Body of pancreas (tissue), 4 donors: Measurements from ENCODE around the gene ABHD18. TPM values are rescaled to one million over a fixed set of nuclear protein-coding genes. Genes with fewer than 3 reads are reported as not detected.
A peak's percentile ranks its signal among the peaks of the same experiment; 100 is the strongest.
"Not testable (repeated sequence)": the region's sequence is repeated elsewhere in the genome, so short reads cannot be mapped to it uniquely, and the experiment has no call there.

Experiments used
- ATAC-seq: fragments of 150-250 bp; one replicate; pipeline ENCODE4 v1.9.1; 2016
- DNase-seq, 4 donors: peaks; one replicate each; pipeline ENCODE4 v3.0.0-alpha.2; 2019
- H3K27ac ChIP-seq, 4 donors: fragments of 200-600 bp; sonication (generic); 1 replicate in 3 of 4; 2 replicates in 1 of 4; pipeline versions ENCODE4 v1.5.1 to v1.6.1; 2016 to 2019; ENCODE audit warnings: mild to moderate bottlenecking in 1 of 4, mixed read lengths in 1 of 4, moderate library complexity in 1 of 4
- H3K27me3 ChIP-seq, 2 donors: fragments of 200-600 bp; sonication (generic); one replicate each; pipeline ENCODE4 v1.6.0; 2016; ENCODE audit warnings: mild to moderate bottlenecking in 1 of 2
- H3K36me3 ChIP-seq, 2 donors: fragments of 200-600 bp; sonication (generic); replicated peaks in 1 of 2; 2 replicates each; pipeline ENCODE4 v1.5.1; 2016; ENCODE audit warnings: low read depth in 2 of 2; ENCODE audit not compliant: insufficient read depth in 1 of 2
- H3K4me1 ChIP-seq: fragments of 200-600 bp; sonication (generic); one replicate; pipeline ENCODE4 v1.6.0; 2016
- H3K4me3 ChIP-seq, 2 donors: fragments of 200-600 bp; sonication (generic); 1 replicate in 1 of 2; 2 replicates in 1 of 2; pipeline ENCODE4 v1.5.1; 2016 to 2019
- H3K9me3 ChIP-seq, 3 donors: fragments of 200-600 bp; sonication (generic); 1 replicate in 2 of 3; 2 replicates in 1 of 3; pipeline ENCODE4 v1.5.1; 2016
- POLR2A ChIP-seq, 3 donors: fragments of 450-650 bp; IDR thresholded peaks; one replicate each; pipeline ENCODE4 v1.6.1; 2016; ENCODE audit warnings: antibody characterized with exemption in 3 of 3, mild to moderate bottlenecking in 2 of 3
- WGBS, 2 donors: methylation state at CpG; one replicate each; pipeline ENCODE4 v1.1.5; 2017; 5-methylcytosine and 5-hydroxymethylcytosine counted together
- intact Hi-C: fragments of 100-400 bp; cut with DNase I; formaldehyde crosslinking; loops from one replicate; pipeline ENCODE4 v1.15.1; 2023
- total RNA-seq, 2 donors: library from RNA; depleted of rRNA; stranded (reverse); fragments of >200 nt; gene quantifications; one replicate each; pipeline ENCODE4 v1.1.0, GENCODE V29; 2016
- TF ChIP-seq, protein P1 (sequence below), 7 experiments: fragments of 450-650 bp in 4 of 7; fragments of 200-600 bp in 3 of 7; sonication (generic) in 3 of 7; IDR thresholded peaks; one replicate each; pipeline ENCODE4 v1.5.1; 2016 to 2019; ENCODE audit warnings: antibody characterized with exemption in 7 of 7

ABHD18 gene
- total RNA-seq, 2 donors from 2014 or later: 10.1 to 10.5 TPM

DNA sequence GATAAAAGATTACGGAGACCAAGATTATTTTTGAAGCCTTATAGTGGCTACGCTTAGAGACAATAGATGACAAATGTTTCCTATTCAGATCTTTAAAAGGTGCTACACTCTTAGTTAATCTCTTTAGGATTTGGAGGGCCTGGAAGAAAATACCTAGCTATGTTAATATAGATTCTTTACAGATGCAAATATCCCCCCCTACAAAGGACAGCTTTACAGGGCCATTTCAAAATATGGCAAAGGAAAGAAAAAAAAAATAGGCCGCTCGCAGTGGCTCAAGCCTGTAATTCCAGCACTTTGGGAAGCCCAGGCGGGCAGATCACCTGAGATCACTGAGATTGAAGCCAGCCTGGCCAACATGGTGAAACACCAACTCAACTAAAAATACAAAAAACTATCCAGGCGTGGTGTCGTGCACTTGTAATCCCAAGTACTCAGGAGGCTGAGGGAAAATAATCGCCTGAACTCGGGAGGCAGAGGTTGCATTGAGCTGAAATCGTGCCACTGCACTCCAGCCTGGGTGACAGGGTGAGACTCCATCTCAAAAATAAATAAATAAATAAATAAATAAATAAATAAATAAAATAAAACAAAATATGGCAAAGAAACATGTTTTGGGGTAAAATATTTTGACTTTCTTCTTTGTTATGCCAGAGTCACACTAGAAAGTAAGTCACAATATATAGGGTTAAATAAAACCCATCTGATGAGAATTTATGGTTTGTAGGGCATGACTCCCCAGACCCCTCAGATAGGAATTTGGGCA, 90.4 kb downstream of the ABHD18 start:
- DNase-seq, H3K4me3 ChIP-seq, H3K36me3 ChIP-seq, H3K9me3 ChIP-seq, intact Hi-C loops, H3K4me1 ChIP-seq, H3K27me3 ChIP-seq, H3K27ac ChIP-seq, ATAC-seq: not testable (repeated sequence)
- 95 to 98% methylated on average over 10 of the region's 10 CpGs for WGBS, 2 donors

DNA sequence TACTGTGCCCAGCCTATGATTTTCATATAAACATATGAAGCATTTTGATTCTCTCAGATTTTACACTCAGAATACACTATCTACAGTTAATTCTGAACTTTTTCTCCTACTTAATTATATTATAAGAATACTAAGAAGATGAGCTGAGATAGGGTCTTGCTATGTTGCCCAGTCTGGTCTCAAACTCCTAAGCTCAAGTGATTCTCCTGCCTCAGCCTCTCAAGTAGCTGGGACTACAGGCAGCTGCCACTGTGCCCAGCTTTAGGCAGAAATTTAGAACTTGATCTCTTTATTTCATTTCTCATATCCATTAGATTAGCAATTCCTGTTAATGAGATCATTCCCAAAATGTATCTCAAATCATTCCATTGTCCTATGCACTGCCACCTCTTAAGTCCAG, 91.2 kb downstream of the ABHD18 start:
- no peak for ATAC-seq
- H3K27ac ChIP-seq: no peak overlapping the region
- intact Hi-C loops: no loop called here
- H3K9me3 ChIP-seq: no peaks in the 10 kb centered on the region
- H3K36me3 ChIP-seq: no peaks in the 10 kb centered on the region
- peaks cover 4% of the 10 kb centered on the region for H3K4me1 ChIP-seq
- TF ChIP-seq, protein P1, sequence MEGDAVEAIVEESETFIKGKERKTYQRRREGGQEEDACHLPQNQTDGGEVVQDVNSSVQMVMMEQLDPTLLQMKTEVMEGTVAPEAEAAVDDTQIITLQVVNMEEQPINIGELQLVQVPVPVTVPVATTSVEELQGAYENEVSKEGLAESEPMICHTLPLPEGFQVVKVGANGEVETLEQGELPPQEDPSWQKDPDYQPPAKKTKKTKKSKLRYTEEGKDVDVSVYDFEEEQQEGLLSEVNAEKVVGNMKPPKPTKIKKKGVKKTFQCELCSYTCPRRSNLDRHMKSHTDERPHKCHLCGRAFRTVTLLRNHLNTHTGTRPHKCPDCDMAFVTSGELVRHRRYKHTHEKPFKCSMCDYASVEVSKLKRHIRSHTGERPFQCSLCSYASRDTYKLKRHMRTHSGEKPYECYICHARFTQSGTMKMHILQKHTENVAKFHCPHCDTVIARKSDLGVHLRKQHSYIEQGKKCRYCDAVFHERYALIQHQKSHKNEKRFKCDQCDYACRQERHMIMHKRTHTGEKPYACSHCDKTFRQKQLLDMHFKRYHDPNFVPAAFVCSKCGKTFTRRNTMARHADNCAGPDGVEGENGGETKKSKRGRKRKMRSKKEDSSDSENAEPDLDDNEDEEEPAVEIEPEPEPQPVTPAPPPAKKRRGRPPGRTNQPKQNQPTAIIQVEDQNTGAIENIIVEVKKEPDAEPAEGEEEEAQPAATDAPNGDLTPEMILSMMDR (IDR thresholded peaks at IDR 0.05): no peak
- TF ChIP-seq POLR2A (IDR thresholded peaks at IDR 0.05): no peak
- DNase-seq: no peak
- H3K4me3 ChIP-seq: no peak overlapping the region
- no peaks in the 10 kb centered on the region for H3K27me3 ChIP-seq

DNA sequence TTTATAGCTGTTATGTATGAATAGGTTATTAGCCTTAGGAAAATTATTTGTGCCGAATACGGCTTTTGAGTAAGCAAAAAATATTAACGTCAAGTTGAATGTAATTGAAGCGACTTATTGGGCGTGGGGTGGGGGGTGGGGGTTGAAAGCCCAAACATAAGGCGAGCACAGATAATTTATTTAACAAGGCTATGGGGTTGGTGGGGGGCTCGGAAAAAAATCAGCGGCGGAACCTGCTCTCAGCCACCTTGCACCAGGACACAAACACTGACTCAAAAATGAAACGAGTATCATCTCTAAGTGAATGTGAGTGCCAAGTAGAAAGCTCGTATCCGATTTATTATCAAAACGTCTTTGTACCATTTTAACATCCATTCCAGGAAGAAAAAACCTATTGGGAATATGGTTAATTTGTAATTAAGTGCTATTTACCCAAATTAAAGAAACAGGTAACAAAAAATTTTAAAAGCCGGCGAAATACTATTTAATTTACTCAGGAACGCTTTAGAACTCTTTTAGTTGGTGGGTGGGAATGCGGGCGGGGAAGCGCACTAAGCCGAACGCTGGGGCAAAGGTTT, 95.0 kb downstream of the ABHD18 start:
- WGBS, 2 donors: 6 to 10% methylated on average over 21 of the region's 21 CpGs
- DNase-seq (no peak), ATAC-seq (no peak)
- Histone ChIP-seq H3K9me3 (no peaks in the 10 kb centered on the region), H3K4me3 (peak overlapping the region in 1 of 2 donors; percentile 10), H3K36me3 (no peaks in the 10 kb centered on the region), H3K27ac (peak overlapping the region; percentile 97 to 100 (median 100)), H3K27me3 (no peaks in the 10 kb centered on the region), H3K4me1 (peaks cover 26% of the 10 kb centered on the region)
- intact Hi-C loops: no loop called here
- no peak for TF ChIP-seq POLR2A (IDR thresholded peaks at IDR 0.05)
- TF ChIP-seq, protein P1 (IDR thresholded peaks at IDR 0.05): no peak

DNA sequence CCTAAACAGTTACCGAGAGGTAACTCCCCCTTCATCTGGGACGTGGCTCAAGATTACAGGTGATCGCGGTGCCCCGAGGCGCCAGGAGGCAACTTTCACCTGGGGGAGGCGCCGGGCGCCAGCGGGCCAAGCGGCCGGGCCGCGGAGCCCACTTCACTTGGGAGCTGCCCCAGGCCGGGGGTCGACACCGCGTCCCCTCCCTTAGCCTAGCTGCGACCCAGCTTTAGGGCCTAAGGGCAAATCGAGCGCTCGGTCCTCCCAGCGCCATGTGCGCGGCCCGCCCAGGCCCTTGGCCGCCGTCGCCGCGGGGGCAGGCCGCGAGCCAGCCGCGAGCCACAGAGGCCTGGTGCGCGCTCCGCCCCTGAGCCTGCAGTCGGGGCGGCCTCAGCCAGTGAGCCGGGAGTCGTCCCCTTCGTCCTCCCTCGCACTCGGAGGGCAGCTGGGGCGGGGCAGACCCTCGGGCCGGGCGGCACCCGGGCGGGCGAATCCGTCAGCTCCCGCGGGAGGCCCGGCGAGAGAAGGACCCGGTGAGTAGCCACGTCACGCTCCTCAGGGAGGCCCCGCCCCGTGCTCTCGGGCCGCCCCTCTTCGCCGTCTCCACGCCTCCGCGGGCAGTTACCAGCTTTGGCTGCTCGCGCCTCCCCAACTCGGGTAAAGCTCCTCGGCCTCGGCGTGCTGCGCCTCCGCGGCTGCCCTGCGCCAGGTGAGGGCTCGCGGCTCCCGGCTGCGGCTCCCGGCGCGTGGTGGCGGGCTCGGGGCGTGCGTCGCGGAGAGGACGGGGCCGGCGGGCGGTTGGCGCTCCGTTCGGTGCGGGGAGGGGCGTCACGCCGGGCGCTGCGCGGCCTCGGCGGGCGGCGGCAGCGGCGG, 95.7 kb downstream of the ABHD18 start, which contains the start of gene LARP1B:
LARP1B (plus strand) TSS at position 614 of the 867 bp plus-strand sequence. CDS start 13,640 bp downstream, outside the sequence.
- Histone ChIP-seq H3K27me3 (no peaks in the 10 kb centered on the region), H3K36me3 (no peaks in the 10 kb centered on the region), H3K4me3 (peak within 1 kb of the TSS; percentile 36 to 85), H3K4me1 (peaks cover 29% of the 10 kb centered on the region), H3K27ac (peak within 1 kb of the TSS; percentile 97 to 100 (median 100)), H3K9me3 (no peaks in the 10 kb centered on the region)
- ATAC-seq (peak; percentile 91), DNase-seq (peak; percentile 97 to 98 (median 98))
- 0 to 1% methylated on average over 2 to 103 of the region's 112 CpGs for WGBS, 2 donors
- intact Hi-C loops: no loop called here
- TF ChIP-seq, protein P1 (IDR thresholded peaks at IDR 0.05): peak in 1 of 7 experiments; percentile 26
- TF ChIP-seq POLR2A (IDR thresholded peaks at IDR 0.05): peak; percentile 92 to 96 (median 93)
